ENCODE results near the gene COQ10A. TPM values are rescaled to one million over a fixed set of nuclear protein-coding genes. Genes with fewer than 3 reads are reported as not detected.

COQ10A gene
- total and polyA plus RNA-seq, 5 experiments from 2014 or later = 7.4 to 39.0 (median 15.7) TPM

DNA sequence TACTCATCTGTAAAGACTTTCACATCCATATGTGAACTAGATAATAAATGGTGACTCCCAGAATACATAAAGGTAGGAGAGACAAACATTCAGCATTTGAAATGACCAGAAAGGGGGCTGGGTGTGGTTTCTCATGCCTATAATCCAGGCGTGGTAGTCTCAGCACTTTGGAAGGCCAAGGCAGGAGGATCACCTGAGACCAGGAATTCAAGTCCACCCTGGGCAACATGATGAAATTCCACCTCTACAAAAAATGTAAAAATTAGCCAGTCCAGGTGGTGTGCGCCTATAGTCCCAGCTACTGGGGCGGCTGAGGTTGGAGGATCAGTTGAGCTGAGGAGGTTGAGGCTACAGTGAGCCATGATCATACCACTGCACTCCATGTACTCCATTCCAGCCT is 37.5 kb downstream of the COQ10A start:
- no peak for ATAC-seq
- H3K4me3 Mint-ChIP-seq = no peak overlapping the region
- no peaks in the 10 kb centered on the region for H3K27me3 Mint-ChIP-seq
- POLR2A ChIA-PET = no interaction called here
- no peak for DNase-seq
- peaks cover 0 to 27% (median 2%) of the 10 kb centered on the region in 3 donors for H3K36me3 Mint-ChIP-seq
- H3K27ac Mint-ChIP-seq = peak overlapping the region in 1 of 10 donors; percentile 29
- peaks cover 13 to 32% (median 26%) of the 10 kb centered on the region in 4 donors for H3K4me1 Mint-ChIP-seq
- H3K9me3 Mint-ChIP-seq = no peaks in the 10 kb centered on the region

DNA sequence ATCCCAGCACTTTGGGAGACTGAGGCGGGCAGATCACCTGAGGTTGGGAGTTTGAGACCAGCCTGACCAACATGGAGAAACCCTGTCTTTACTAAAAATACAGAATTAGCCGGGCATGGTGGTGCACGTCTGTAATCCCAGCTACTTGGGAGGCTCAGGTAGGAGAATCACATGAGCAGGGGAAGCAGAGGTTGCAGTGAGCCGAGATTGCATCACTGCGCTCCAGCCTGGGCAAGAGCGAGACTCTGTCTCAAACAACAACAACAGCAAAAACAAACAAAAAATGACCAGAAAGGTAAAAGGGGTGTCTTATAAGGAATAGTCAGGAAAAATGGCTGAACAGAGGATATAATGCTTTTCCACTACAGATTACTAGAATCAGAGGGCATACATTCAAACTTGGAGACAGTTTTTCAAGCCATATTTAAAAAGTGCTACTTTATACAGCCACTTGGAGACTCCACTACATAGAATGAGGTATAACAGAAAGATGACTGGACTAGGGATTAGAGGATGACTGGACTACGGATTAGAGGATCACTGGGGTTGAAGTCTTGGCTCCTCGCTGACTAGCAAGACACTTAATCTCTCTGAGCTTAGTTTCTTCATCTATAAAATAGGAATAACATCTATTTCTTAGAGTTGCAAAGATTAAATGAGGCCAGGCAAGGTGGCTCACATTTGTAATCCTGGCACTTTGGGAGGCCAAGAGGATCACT is 38.3 kb downstream of the COQ10A start:
- H3K36me3 Mint-ChIP-seq = peaks cover 0 to 35% (median 2%) of the 10 kb centered on the region in 3 donors
- ATAC-seq (no peak), DNase-seq (no peak)
- peaks cover 15 to 26% (median 21%) of the 10 kb centered on the region in 4 donors for H3K4me1 Mint-ChIP-seq
- no peak overlapping the region for H3K4me3 Mint-ChIP-seq
- POLR2A ChIA-PET = no interaction called here
- H3K27me3 Mint-ChIP-seq = no peaks in the 10 kb centered on the region
- peak overlapping the region in 2 of 10 donors; percentile 8 to 33 for H3K27ac Mint-ChIP-seq
- H3K9me3 Mint-ChIP-seq = no peaks in the 10 kb centered on the region

DNA sequence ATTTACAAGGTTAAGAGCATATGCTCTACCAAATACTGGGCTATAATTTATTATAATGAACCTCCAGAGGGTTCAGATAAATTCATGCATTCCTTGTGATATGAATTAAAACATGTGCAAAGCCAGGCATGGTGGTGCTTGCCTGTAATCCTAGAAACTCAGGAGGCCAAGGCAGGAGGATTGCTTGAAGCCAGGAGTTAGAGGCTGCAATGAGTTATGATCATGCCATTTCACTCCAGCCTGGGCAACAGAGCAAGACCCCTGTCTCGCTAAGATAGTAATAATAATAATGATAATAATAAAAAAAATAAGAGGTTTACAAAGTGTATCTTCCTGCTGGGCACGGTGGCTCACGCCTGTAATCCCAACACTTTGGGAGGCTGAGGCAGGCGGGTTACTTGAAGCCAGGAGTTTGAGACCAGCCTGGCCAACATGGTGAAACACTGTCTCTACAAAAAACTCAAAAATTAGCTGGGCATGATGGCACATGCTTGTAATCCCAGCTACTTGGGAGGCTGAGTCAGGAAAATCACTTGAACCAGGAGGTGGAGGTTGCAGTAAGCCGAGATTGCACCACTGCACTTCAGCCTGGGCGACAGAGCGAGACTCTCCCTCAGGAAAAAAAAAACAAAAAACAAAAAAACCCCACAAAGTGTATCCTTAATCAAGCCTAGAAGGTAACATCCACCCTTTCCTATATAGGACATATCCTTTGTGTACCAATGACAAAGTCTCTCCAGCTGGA is 40.7 kb downstream of the COQ10A start:
- Mint-ChIP-seq H3K27me3 (no peaks in the 10 kb centered on the region), H3K36me3 (peaks cover 0 to 48% (median 2%) of the 10 kb centered on the region in 3 donors), H3K4me1 (peaks cover under 1 to 5% (median 2%) of the 10 kb centered on the region in 4 donors), H3K9me3 (no peaks in the 10 kb centered on the region), H3K4me3 (no peak overlapping the region), H3K27ac (no peak overlapping the region)
- POLR2A ChIA-PET = interaction anchor here (0.5 to 1.3 kb wide), 3 partner anchors 31 to 378 kb away, joined by 3 to 4 read pairs (median 3); partner anchors contain the start of gene IL23A
- DNase-seq (no peak), ATAC-seq (no peak)

DNA sequence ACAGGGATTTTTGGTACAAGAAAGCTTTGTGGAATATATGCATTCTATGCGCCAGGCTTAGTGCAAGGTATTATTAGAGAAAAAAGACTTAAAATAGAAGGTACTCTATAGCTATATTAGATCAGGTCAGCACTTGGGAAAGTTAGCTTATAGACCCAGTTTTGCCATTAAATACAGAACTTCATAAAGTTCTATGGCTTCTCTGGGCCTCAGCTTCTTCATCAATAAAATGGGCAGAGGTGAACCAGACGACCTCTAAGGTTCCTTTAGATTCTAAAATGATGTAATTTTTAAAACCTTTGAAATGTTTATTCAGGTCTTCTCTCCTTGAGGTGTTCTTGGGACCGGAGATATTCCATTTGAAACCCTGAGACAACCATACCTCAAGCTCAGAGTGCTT is 42.0 kb downstream of the COQ10A start:
- POLR2A ChIA-PET = interaction anchor here (1.1 to 1.8 kb wide), 4 partner anchors 27 to 140 kb away, joined by 3 to 6 read pairs (median 3); partner anchors contain the start of genes IL23A and TIMELESS
- peaks cover 0 to 51% (median 2%) of the 10 kb centered on the region in 3 donors for H3K36me3 Mint-ChIP-seq
- DNase-seq (no peak), ATAC-seq (no peak)
- H3K4me3 Mint-ChIP-seq = no peak overlapping the region
- H3K27ac Mint-ChIP-seq = peak overlapping the region in 1 of 10 donors; percentile 74
- no peaks in the 10 kb centered on the region for H3K27me3 Mint-ChIP-seq
- H3K9me3 Mint-ChIP-seq = no peaks in the 10 kb centered on the region
- peaks cover 0 to 2% (median under 1%) of the 10 kb centered on the region in 4 donors for H3K4me1 Mint-ChIP-seq

DNA sequence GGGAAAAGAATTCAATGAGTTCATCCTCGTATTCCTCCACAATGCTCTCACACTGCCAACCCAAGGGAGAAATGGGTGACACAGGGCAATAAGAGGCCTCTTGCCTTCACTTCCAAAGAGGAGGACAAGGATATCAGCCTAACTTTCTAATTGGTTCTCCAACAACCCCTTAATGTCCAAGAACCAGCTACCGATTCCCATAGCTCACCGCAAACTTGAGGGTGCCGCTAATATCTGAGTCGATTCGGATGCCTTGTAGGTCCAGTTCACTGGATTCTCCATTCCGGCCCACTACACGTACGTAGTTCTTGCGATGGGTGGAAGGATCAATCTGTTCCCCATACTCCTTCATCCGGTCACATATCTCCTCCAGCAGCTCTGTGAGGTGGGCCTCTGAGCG is 44.3 kb downstream of the COQ10A start:
- DNase-seq = no peak
- no peaks in the 10 kb centered on the region for H3K27me3 Mint-ChIP-seq
- H3K4me3 Mint-ChIP-seq = no peak overlapping the region
- H3K27ac Mint-ChIP-seq = peak overlapping the region in 2 of 10 donors; percentile 44 to 67
- no peak for ATAC-seq
- no peaks in the 10 kb centered on the region for H3K9me3 Mint-ChIP-seq
- H3K4me1 Mint-ChIP-seq = peaks cover 7 to 16% (median 15%) of the 10 kb centered on the region in 4 donors
- H3K36me3 Mint-ChIP-seq = peaks cover 0 to 54% (median 2%) of the 10 kb centered on the region in 3 donors
- POLR2A ChIA-PET = interaction anchor here (0.6 kb wide), 1 partner anchor 141 kb away, joined by 3 read pairs; no protein-coding TSS in a partner anchor

DNA sequence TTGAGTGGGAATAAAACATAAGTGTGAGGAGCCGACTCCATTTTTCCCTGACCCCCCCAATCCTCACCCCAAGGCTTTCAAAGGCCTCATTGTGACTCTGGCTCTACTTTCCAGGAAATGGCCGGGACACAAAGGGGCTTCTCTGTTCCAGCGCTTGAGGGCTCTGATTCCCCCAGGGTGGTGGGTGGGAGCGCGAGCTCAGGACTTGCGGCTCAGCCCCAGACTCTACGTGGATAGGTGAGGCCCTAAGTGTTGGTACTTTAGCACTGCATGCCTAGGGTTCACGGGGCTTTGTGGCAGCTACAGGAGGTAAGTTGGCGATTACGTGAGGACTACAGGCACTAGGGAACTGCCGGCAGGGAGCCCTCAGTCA is 48.5 kb downstream of the COQ10A start:
- no peaks in the 10 kb centered on the region for H3K27me3 Mint-ChIP-seq
- peaks cover 5 to 18% (median 17%) of the 10 kb centered on the region in 4 donors for H3K4me1 Mint-ChIP-seq
- H3K9me3 Mint-ChIP-seq = no peaks in the 10 kb centered on the region
- peaks cover 0 to 46% (median 0%) of the 10 kb centered on the region in 3 donors for H3K36me3 Mint-ChIP-seq
- peak overlapping the region; percentile 95 to 100 (median 98) for H3K4me3 Mint-ChIP-seq
- peak in 2 of 10 donors; percentile 13 to 20 for DNase-seq
- peak overlapping the region; percentile 96 to 100 (median 98) for H3K27ac Mint-ChIP-seq
- POLR2A ChIA-PET = interaction anchor here (0.7 to 4.0 kb wide), 25 partner anchors 10 to 342 kb away, joined by 3 to 53 read pairs (median 8); partner anchors contain the start of genes ANKRD52, COQ10A, IL23A and MYL6B
- ATAC-seq = peak in 1 of 2 donors; percentile 2

DNA sequence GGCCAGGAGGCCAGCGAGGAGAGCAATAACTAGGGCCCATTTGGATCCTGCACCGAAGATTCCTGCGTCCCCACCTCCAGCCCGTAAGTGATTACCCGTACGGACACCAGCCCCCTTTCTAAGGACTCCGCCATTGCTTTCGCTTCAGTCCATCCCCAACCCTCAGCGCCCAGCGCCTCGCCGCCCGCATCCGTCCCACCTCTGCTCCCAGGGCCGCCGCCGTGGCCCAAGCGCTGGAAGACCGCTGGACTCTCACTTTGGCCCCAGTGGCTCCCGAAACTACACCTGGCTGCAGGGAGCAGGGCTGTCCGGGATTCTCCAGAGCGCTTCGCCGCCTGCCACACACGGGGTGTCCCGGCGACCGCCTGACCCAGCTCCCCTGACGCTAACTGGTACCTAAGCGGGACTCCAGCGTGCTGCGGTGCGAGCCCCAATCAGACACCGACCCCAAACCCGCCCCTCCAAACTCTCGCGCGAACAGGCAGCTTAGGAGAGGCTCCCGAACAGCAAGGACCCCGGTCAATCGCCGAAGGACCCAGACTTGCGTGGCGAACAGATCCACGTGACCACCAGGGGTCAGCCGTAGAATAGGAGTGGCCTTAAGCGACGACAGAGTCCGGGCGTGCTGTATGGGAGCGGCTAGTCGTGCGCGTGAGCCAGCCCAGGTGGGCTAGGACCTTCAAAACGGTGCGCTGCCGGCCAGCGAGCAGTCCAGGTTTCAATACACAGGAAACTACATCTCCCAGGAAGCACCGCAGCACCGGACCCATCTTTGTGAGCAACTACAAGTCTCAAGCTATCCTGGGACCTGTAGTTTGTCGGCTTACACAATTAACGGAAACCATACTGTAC is 49.1 kb downstream of the COQ10A start, which contains the start of gene CNPY2:
Gene CNPY2 (minus strand): TSS at position 367 of the 852 bp plus-strand sequence. CDS start 771 bp downstream, outside the sequence.
- H3K9me3 Mint-ChIP-seq = no peaks in the 10 kb centered on the region
- H3K27ac Mint-ChIP-seq = peak within 1 kb of the TSS; percentile 96 to 100 (median 98)
- peaks cover 5 to 18% (median 17%) of the 10 kb centered on the region in 4 donors for H3K4me1 Mint-ChIP-seq
- peaks cover 0 to 43% (median 0%) of the 10 kb centered on the region in 3 donors for H3K36me3 Mint-ChIP-seq
- ATAC-seq (peak; percentile 92), DNase-seq (peak; percentile 86 to 98 (median 93))
- POLR2A ChIA-PET = interaction anchor here (0.7 to 4.0 kb wide), 28 partner anchors 9 to 498 kb away, joined by 3 to 53 read pairs (median 6); partner anchors contain the start of genes ANKRD52, COQ10A, IL23A and MYL6B
- H3K27me3 Mint-ChIP-seq = no peaks in the 10 kb centered on the region
- H3K4me3 Mint-ChIP-seq = peak within 1 kb of the TSS; percentile 95 to 100 (median 98)

DNA sequence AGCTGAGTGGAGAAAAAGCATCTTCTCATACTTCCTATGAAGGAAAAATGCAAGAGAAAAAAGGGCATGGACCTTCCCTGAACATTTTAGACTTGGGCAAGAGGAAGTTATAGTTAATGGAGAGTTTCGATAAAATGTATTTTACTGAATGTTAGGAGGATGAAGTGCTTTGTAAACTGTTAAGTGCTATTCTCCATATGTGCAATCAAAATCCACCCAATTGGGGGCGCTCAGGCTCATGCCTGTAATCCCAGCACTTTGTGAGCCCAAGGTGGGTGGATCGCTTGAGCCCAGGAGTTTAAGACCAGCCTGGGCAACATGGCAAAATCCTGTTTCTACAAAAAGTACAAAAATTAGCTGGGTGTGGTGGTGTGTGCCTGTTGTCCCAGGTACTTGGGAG is 50.9 kb downstream of the COQ10A start:
- DNase-seq (no peak), ATAC-seq (no peak)
- Mint-ChIP-seq H3K36me3 (peaks cover 0 to 44% (median 0%) of the 10 kb centered on the region in 3 donors), H3K27me3 (no peaks in the 10 kb centered on the region), H3K4me3 (peak overlapping the region in 1 of 10 donors; percentile 48), H3K9me3 (no peaks in the 10 kb centered on the region), H3K4me1 (peaks cover 5 to 18% (median 17%) of the 10 kb centered on the region in 4 donors), H3K27ac (peak overlapping the region in 5 of 10 donors; percentile 2 to 63 (median 40))
- POLR2A ChIA-PET = interaction anchor here (0.6 to 4.0 kb wide), 4 partner anchors 12 to 41 kb away, joined by 6 to 53 read pairs (median 18); partner anchors contain the start of genes PAN2 and STAT2

Other genes starting within 250 kb of the COQ10A start
- gene IKZF4, start 245.9 kb upstream of the COQ10A start, total RNA-seq = 1 to 10 TPM; 4.4 to 5.2 TPM
- gene IKZF4, start 245.9 kb upstream of the COQ10A start, polyA plus RNA-seq = under 1 TPM; 0.48 to 0.67 (median 0.53) TPM
- 10 to 100 TPM; 56.1 to 58.4 TPM for gene RPS26, start 225.0 kb upstream of the COQ10A start, total RNA-seq
- gene RPS26, start 225.0 kb upstream of the COQ10A start, polyA plus RNA-seq = 1,000 to 10,000 TPM in 1 of 3 donors, 100 to 1,000 TPM in 2; 743 to 1,060 (median 810) TPM
- 10 to 100 TPM; 22.7 to 26.0 TPM for gene ERBB3, start 186.8 kb upstream of the COQ10A start, total RNA-seq
- 1 to 10 TPM; 1.3 to 3.3 (median 1.7) TPM for gene ERBB3, start 186.8 kb upstream of the COQ10A start, polyA plus RNA-seq
- 100 to 1,000 TPM; 132 to 135 TPM for gene PA2G4, start 162.4 kb upstream of the COQ10A start, total RNA-seq
- gene PA2G4, start 162.4 kb upstream of the COQ10A start, polyA plus RNA-seq = 100 to 1,000 TPM; 219 to 241 (median 241) TPM
- 1,000 to 10,000 TPM; 5,098 to 5,261 TPM for gene RPL41, start 150.3 kb upstream of the COQ10A start, total RNA-seq
- gene RPL41, start 150.3 kb upstream of the COQ10A start, polyA plus RNA-seq = over 10,000 TPM in 1 of 3 donors, 1,000 to 10,000 TPM in 2; 8,782 to 10,436 (median 9,902) TPM
- 10 to 100 TPM; 15.1 to 15.9 TPM for gene ZC3H10, start 148.7 kb upstream of the COQ10A start, total RNA-seq
- gene ZC3H10, start 148.7 kb upstream of the COQ10A start, polyA plus RNA-seq = 1 to 10 TPM; 1.3 to 2.5 (median 1.8) TPM
- gene ESYT1, start 138.7 kb upstream of the COQ10A start, total RNA-seq = 100 to 1,000 TPM; 257 to 270 TPM
- gene ESYT1, start 138.7 kb upstream of the COQ10A start, polyA plus RNA-seq = 100 to 1,000 TPM; 354 to 433 (median 357) TPM
- gene MYL6B, start 114.4 kb upstream of the COQ10A start, total RNA-seq = 1 to 10 TPM; 3.5 to 5.9 TPM
- 1 to 10 TPM; 3.4 to 4.0 (median 3.8) TPM for gene MYL6B, start 114.4 kb upstream of the COQ10A start, polyA plus RNA-seq
- gene MYL6, start 108.6 kb upstream of the COQ10A start, total RNA-seq = 100 to 1,000 TPM; 421 to 448 TPM
- gene MYL6, start 108.6 kb upstream of the COQ10A start, polyA plus RNA-seq = 1,000 to 10,000 TPM; 1,813 to 2,533 (median 2,044) TPM
- 100 to 1,000 TPM; 189 to 197 TPM for gene SMARCC2, start 77.5 kb upstream of the COQ10A start, total RNA-seq
- gene SMARCC2, start 77.5 kb upstream of the COQ10A start, polyA plus RNA-seq = 10 to 100 TPM; 46.3 to 70.4 (median 54.1) TPM
- gene RNF41, start 45.0 kb upstream of the COQ10A start, total RNA-seq = 10 to 100 TPM; 34.2 to 35.0 TPM
- 10 to 100 TPM; 35.7 to 45.1 (median 41.8) TPM for gene RNF41, start 45.0 kb upstream of the COQ10A start, polyA plus RNA-seq
- gene NABP2, start 42.6 kb upstream of the COQ10A start, total RNA-seq = 10 to 100 TPM; 10.8 to 13.3 TPM
- 1 to 10 TPM; 3.5 to 3.9 (median 3.7) TPM for gene NABP2, start 42.6 kb upstream of the COQ10A start, polyA plus RNA-seq
- gene SLC39A5, start 36.9 kb upstream of the COQ10A start, total RNA-seq = not detected
- not detected for gene SLC39A5, start 36.9 kb upstream of the COQ10A start, polyA plus RNA-seq
- 10 to 100 TPM; 34.5 to 43.9 TPM for gene ANKRD52, start 8.6 kb upstream of the COQ10A start, total RNA-seq
- gene ANKRD52, start 8.6 kb upstream of the COQ10A start, polyA plus RNA-seq = 10 to 100 TPM in 1 of 3 donors, 1 to 10 TPM in 2; 7.5 to 11.5 (median 7.9) TPM
- 100 to 1,000 TPM; 115 to 127 TPM for gene CS, start 33.4 kb downstream of the COQ10A start, total RNA-seq
- 10 to 100 TPM; 48.3 to 68.8 (median 50.2) TPM for gene CS, start 33.4 kb downstream of the COQ10A start, polyA plus RNA-seq
- gene CNPY2, start 49.0 kb downstream of the COQ10A start, total RNA-seq = 10 to 100 TPM; 79.9 to 85.6 TPM
- 100 to 1,000 TPM; 173 to 196 (median 179) TPM for gene CNPY2, start 49.0 kb downstream of the COQ10A start, polyA plus RNA-seq
- gene PAN2, start 67.1 kb downstream of the COQ10A start, total RNA-seq = 100 to 1,000 TPM; 210 to 216 TPM
- 10 to 100 TPM; 10.5 to 11.9 (median 11.0) TPM for gene PAN2, start 67.1 kb downstream of the COQ10A start, polyA plus RNA-seq
- gene IL23A, start 71.9 kb downstream of the COQ10A start, total RNA-seq = 10 to 100 TPM; 32.4 to 35.3 TPM
- gene IL23A, start 71.9 kb downstream of the COQ10A start, polyA plus RNA-seq = 10 to 100 TPM; 12.3 to 16.6 (median 16.2) TPM
- gene STAT2, start 93.2 kb downstream of the COQ10A start, total RNA-seq = 100 to 1,000 TPM; 161 to 165 TPM
- 10 to 100 TPM; 61.7 to 68.1 (median 64.5) TPM for gene STAT2, start 93.2 kb downstream of the COQ10A start, polyA plus RNA-seq
- gene APOF, start 95.9 kb downstream of the COQ10A start, total RNA-seq = not detected
- not detected for gene APOF, start 95.9 kb downstream of the COQ10A start, polyA plus RNA-seq
- gene TIMELESS, start 182.5 kb downstream of the COQ10A start, total RNA-seq = 1 to 10 TPM; 5.5 to 5.8 TPM
- gene TIMELESS, start 182.5 kb downstream of the COQ10A start, polyA plus RNA-seq = 1 to 10 TPM; 3.3 to 4.2 (median 3.5) TPM
- not detected for gene MIP, start 187.7 kb downstream of the COQ10A start, total RNA-seq
- gene MIP, start 187.7 kb downstream of the COQ10A start, polyA plus RNA-seq = not detected
- 1 to 10 TPM; 9.0 to 9.4 TPM for gene SPRYD4, start 201.6 kb downstream of the COQ10A start, total RNA-seq
- 1 to 10 TPM; 1.3 to 1.6 (median 1.4) TPM for gene SPRYD4, start 201.6 kb downstream of the COQ10A start, polyA plus RNA-seq
- 10 to 100 TPM; 10.9 to 11.5 TPM for gene GLS2, start 221.2 kb downstream of the COQ10A start, total RNA-seq
- gene GLS2, start 221.2 kb downstream of the COQ10A start, polyA plus RNA-seq = 1 to 10 TPM; 3.2 to 6.5 (median 6.4) TPM

All from naive thymus-derived CD8-positive, alpha-beta T cell (primary cell).